K562 (cell line): ENCODE results near the gene GCK. TPM values are rescaled to one million over a fixed set of nuclear protein-coding genes. Genes with fewer than 3 reads are reported as not detected.

Experiments
- ATAC-seq: fragments of 200-7000 bp; cut with Tn5 transposase; 3 replicates; pipeline ENCODE4 v1.9.1; 2020; ENCODE audit warnings: moderate library complexity
- BruUV-seq: library from RNA; stranded (reverse); fragments of 400-500 nt; replicated peaks from 2 replicates; lab custom pipeline; 2021; lab: Mats Ljungman, UMichigan
- CTCF ChIA-PET: fragments of 300-600 bp; formaldehyde crosslinking; extraction: SDS; loops from one replicate; lab custom pipeline; 2021; ENCODE audit warnings: low intra/inter-chr PET ratio; lab: Yijun Ruan, JAX
- POLR2A ChIA-PET: fragments of 300-600, 350-650 bp; sonication (Branson Sonifier 250); formaldehyde crosslinking; extraction: SDS; loops from one replicate; lab custom pipeline; 2021; ENCODE audit warnings: antibody characterized with exemption, inconsistent platforms; lab: Yijun Ruan, JAX
- DNase-seq, 4 experiments: peaks; one replicate each; pipeline versions ENCODE4 v3.0.0 to v3.0.0-alpha.2; 2011 to 2018; ENCODE audit warnings: low spot score in 3 of 4, mixed read lengths in 3 of 4; ENCODE audit errors: extremely low read depth in 1 of 4
- FAIRE-seq: peaks from 2 replicates; lab custom pipeline; 2011; peaks lifted over from hg19 to GRCh38; lab: Jason Lieb, UNC
- H2AFZ ChIP-seq: 2 replicates; pipeline ENCODE4 v1.6.0; 2011; ENCODE audit warnings: low read depth, low read length, control low read depth, inconsistent platforms
- H3K27ac ChIP-seq: fragments of 200-600 bp; 3 replicates; pipeline ENCODE4 v1.8.0; 2011; ENCODE audit warnings: low read depth, mild to moderate bottlenecking, control low read depth, inconsistent platforms, low read length, moderate library complexity, mixed read lengths; ENCODE audit errors: extremely low read depth
- H3K27me3 ChIP-seq, 2 experiments: fragments of 300-600 bp in 1 of 2; 2 replicates in 1 of 2; 3 replicates in 1 of 2; pipeline versions ENCODE4 v1.6.0 to v1.8.0; 2011; ENCODE audit warnings: inconsistent platforms in 2 of 2, low read length in 2 of 2, mild to moderate bottlenecking in 1 of 2, mixed read lengths in 1 of 2, moderate library complexity in 1 of 2; ENCODE audit not compliant: control insufficient read depth in 2 of 2, insufficient read depth in 2 of 2
- H3K36me3 ChIP-seq: fragments of 300-600 bp; 3 replicates; pipeline ENCODE4 v1.8.0; 2011; ENCODE audit warnings: mild to moderate bottlenecking, low read length, inconsistent platforms; ENCODE audit not compliant: control insufficient read depth, insufficient read depth
- H3K4me1 ChIP-seq, 2 experiments: fragments of 200-600 bp in 1 of 2; replicated peaks in 1 of 2; 2 replicates in 1 of 2; 3 replicates in 1 of 2; pipeline versions ENCODE4 v1.5.1 to v1.8.0; 2011; ENCODE audit warnings: inconsistent platforms in 2 of 2, low read length in 2 of 2, mild to moderate bottlenecking in 1 of 2, mixed read lengths in 1 of 2, moderate library complexity in 1 of 2; ENCODE audit not compliant: control insufficient read depth in 2 of 2, insufficient read depth in 2 of 2
- H3K4me2 ChIP-seq: 2 replicates; pipeline ENCODE4 v1.6.1; 2011; ENCODE audit warnings: low read length, control low read depth, inconsistent platforms, mixed read lengths; ENCODE audit not compliant: insufficient read depth
- H3K4me3 ChIP-seq: fragments of 200-600 bp; sonication (generic), shearing (Covaris generic); 2 replicates; pipeline ENCODE4 v1.5.1; 2016; ENCODE audit warnings: control low read depth, inconsistent platforms
- H3K79me2 ChIP-seq: fragments of 200-600 bp; 3 replicates; pipeline ENCODE4 v1.8.0; 2011; ENCODE audit warnings: low read length, inconsistent platforms; ENCODE audit not compliant: control insufficient read depth, insufficient read depth
- H3K9ac ChIP-seq, 2 experiments: 2 replicates each; pipeline versions ENCODE4 v1.6.0 to v1.6.1; 2011; ENCODE audit warnings: low read depth in 2 of 2, low read length in 2 of 2, control low read depth in 1 of 2, inconsistent platforms in 1 of 2, mild to moderate bottlenecking in 1 of 2, mixed read lengths in 1 of 2; ENCODE audit not compliant: insufficient read depth in 1 of 2
- H3K9me1 ChIP-seq: one replicate; pipeline ENCODE4 v1.6.0; 2011; ENCODE audit warnings: inconsistent platforms, mild to moderate bottlenecking, low read length, moderate library complexity; ENCODE audit not compliant: control insufficient read depth, insufficient read depth
- H3K9me3 ChIP-seq: replicated peaks from 2 replicates; pipeline ENCODE4 v1.5.1; 2011; ENCODE audit warnings: low read depth, low read length, inconsistent platforms; ENCODE audit not compliant: control insufficient read depth, insufficient read depth
- H4K20me1 ChIP-seq: replicated peaks from 2 replicates; pipeline ENCODE4 v1.6.1; 2011; ENCODE audit warnings: low read length, inconsistent platforms, mixed read lengths; ENCODE audit not compliant: control insufficient read depth, insufficient read depth
- CHD7 ChIP-seq: fragments of 200-600 bp; sonication (generic); IDR thresholded peaks from one replicate; pipeline ENCODE4 v1.6.1; 2012; ENCODE audit warnings: mild to moderate bottlenecking, low read depth, low read length, inconsistent platforms
- ESRRB ChIP-seq: fragments of 250-450 bp; sonication (Bioruptor Pico); IDR thresholded peaks from 2 replicates; pipeline ENCODE4 v1.5.0; 2020; ENCODE audit warnings: mild to moderate bottlenecking, moderate library complexity, borderline replicate concordance
- HNRNPH1 ChIP-seq: fragments of 200-400 bp; formaldehyde crosslinking; optimal IDR thresholded peaks from 2 replicates; pipeline ENCODE3; 2017; ENCODE audit warnings: low read depth, mild to moderate bottlenecking, low read length, moderate library complexity
- NFIX ChIP-seq: fragments of 250-450 bp; sonication (Bioruptor Pico); IDR thresholded peaks from 2 replicates; pipeline ENCODE4 v1.4.0; 2020; ENCODE audit warnings: low read depth, mild to moderate bottlenecking, moderate library complexity
- NR0B1 ChIP-seq: fragments of 450-650 bp; IDR thresholded peaks from one replicate; pipeline ENCODE4 v1.6.1; 2018; ENCODE audit warnings: mild to moderate bottlenecking, moderate library complexity; ENCODE audit not compliant: partially characterized antibody
- PCBP1 ChIP-seq: fragments of 200-400 bp; formaldehyde crosslinking; IDR thresholded peaks from 2 replicates; pipeline ENCODE4 v1.6.1; 2018; ENCODE audit warnings: mild to moderate bottlenecking, low read depth, low read length; ENCODE audit not compliant: poor library complexity, severe bottlenecking
- SMAD2 ChIP-seq: fragments of 150-350 bp; IDR thresholded peaks from 2 replicates; pipeline ENCODE4 v1.6.1; 2014; ENCODE audit warnings: low read depth, mild to moderate bottlenecking, low read length
- TCF15 ChIP-seq: fragments of 250-450 bp; sonication (Bioruptor Pico); IDR thresholded peaks from 2 replicates; pipeline ENCODE4 v1.8.0; 2022; ENCODE audit warnings: moderate library complexity, mild to moderate bottlenecking, inconsistent platforms
- U2AF2 ChIP-seq: fragments of 200-400 bp; formaldehyde crosslinking; optimal IDR thresholded peaks from 2 replicates; pipeline ENCODE3; 2017; ENCODE audit warnings: low read depth, mild to moderate bottlenecking, low read length
- WGBS: fragments of 100-300 bp; shearing (Covaris generic); methylation state at CpG from one replicate; pipeline ENCODE4 v1.1.6; 2016; ENCODE audit warnings: low coverage, mixed read lengths; ENCODE audit not compliant: insufficient coverage; ENCODE audit errors: missing lambda C conversion rate; 5-methylcytosine and 5-hydroxymethylcytosine counted together
- in situ Hi-C: fragments of 300-500 bp; cut with MboI; formaldehyde crosslinking; loops from 4 replicates; pipeline ENCODE4 v1.15.0; 2018; ENCODE audit warnings: inconsistent platforms, mixed read lengths
- intact Hi-C: fragments of 100-400 bp; cut with micrococcal nuclease; formaldehyde crosslinking; loops from 2 replicates; pipeline ENCODE4 v1.14.2; 2022
- polyA plus RNA-seq, 8 experiments: library from polyadenylated mRNA; depleted of rRNA in 4 of 8; stranded (reverse) in 5 of 8; unstranded in 3 of 8; fragments of >200 nt; fragmentation: Nextera tagmentation in 2 of 8; fragmentation: Illumina TruSeq in 1 of 8; extraction: Ambion mirVana in 2 of 8; extraction: Trizol in 1 of 8; gene quantifications; 2 replicates each; pipeline versions ENCODE4 v1.2.1 to v1.2.3, GENCODE V29; 2011 to 2014; ENCODE audit warnings: inconsistent platforms in 1 of 8, missing spikeins in 1 of 8
- total RNA-seq, 7 experiments: library from RNA; depleted of rRNA in 6 of 7; stranded (reverse); fragments of >200 nt in 6 of 7; fragmentation: Illumina TruSeq in 2 of 7; extraction: Trizol in 2 of 7; gene quantifications; 2 replicates each; pipeline versions ENCODE4 v1.2.1 to v1.2.3, GENCODE V29; 2011 to 2021; ENCODE audit warnings: low replicate concordance in 1 of 7

The GCK gene
- total and polyA plus RNA-seq, 9 of the 15 experiments (the other 6 are each of a cell fraction or from before 2014, with no cell fraction given) = 0.11 to 0.55 (median 0.16) TPM; not detected in 3

GRCh38 chr7:44226396-44226753 lies 37.1 kb upstream of the GCK start:
- intact Hi-C loops = no loop called here
- DNase-seq (no peak), FAIRE-seq (no peak), ATAC-seq (no peak)
- peaks cover 4% of the 10 kb centered on the region; the same call in 1 of the 2 replicates for H4K20me1 ChIP-seq
- no TSS peak for BruUV-seq
- H3K9me3 ChIP-seq = no peaks in the 10 kb centered on the region
- H3K27me3 ChIP-seq = peaks cover 18 to 64% of the 10 kb centered on the region in 2 experiments; a peak in 4 of 5 replicates
- H3K27ac ChIP-seq = no peak overlapping the region
- H3K4me2 ChIP-seq = no peak overlapping the region
- no peak overlapping the region for H3K4me3 ChIP-seq
- H3K36me3 ChIP-seq = no peaks in the 10 kb centered on the region
- ChIA-PET CTCF (no interaction called here), POLR2A (interaction anchor here (0.6 kb wide), 1 partner anchor 30 kb away, joined by 3 read pairs; no protein-coding TSS in a partner anchor)
- H2AFZ ChIP-seq = no peak overlapping the region
- no peaks in the 10 kb centered on the region for H3K9me1 ChIP-seq
- WGBS = 0% methylated on average over 7 of the region's 17 CpGs
- in situ Hi-C loops = no loop called here
- H3K79me2 ChIP-seq = no peaks in the 10 kb centered on the region
- H3K9ac ChIP-seq = no peak overlapping the region
- H3K4me1 ChIP-seq = peaks cover 0 to 49% of the 10 kb centered on the region in 2 experiments; a peak in 2 of 5 replicates
- TF ChIP-seq ESRRB (no peak), HNRNPH1 (no peak), TCF15 (CRISPR knock-in tag) (no peak), SMAD2 (no peak), CHD7 (no peak), PCBP1 (no peak), NR0B1 (no peak), U2AF2 (no peak), NFIX (CRISPR knock-in tag) (no peak)
